Vagina (tissue), 2 donors: ENCODE measurements around the gene WIPF2. TPM values are rescaled to one million over a fixed set of nuclear protein-coding genes. Genes with fewer than 3 reads are reported as not detected.
A peak's percentile ranks its signal among the peaks of the same experiment; 100 is the strongest.

ENCODE experiments used
- DNase-seq, 2 donors: peaks; one replicate each; pipeline ENCODE4 v3.0.0-alpha.2; 2017; ENCODE audit errors: extremely low spot score in 2 of 2
- H3K27ac ChIP-seq: fragments of 200-600 bp; sonication (generic); one replicate; pipeline ENCODE4 v1.5.1; 2019
- H3K27me3 ChIP-seq: fragments of 200-600 bp; sonication (generic); one replicate; pipeline ENCODE4 v1.5.1; 2019
- H3K36me3 ChIP-seq, 2 donors: fragments of 200-600 bp; sonication (generic); one replicate each; pipeline ENCODE4 v1.5.1; 2017 to 2019
- H3K4me1 ChIP-seq: fragments of 200-600 bp; sonication (generic); one replicate; pipeline ENCODE4 v1.5.1; 2019
- H3K4me3 ChIP-seq, 2 donors: fragments of 200-600 bp; sonication (generic); 1 replicate in 1 of 2; 2 replicates in 1 of 2; pipeline ENCODE4 v1.5.1; 2016 to 2019
- H3K9me3 ChIP-seq: fragments of 200-600 bp; sonication (generic); one replicate; pipeline ENCODE4 v1.5.1; 2019
- CTCF ChIP-seq, 3 experiments: fragments of 450-650 bp in 2 of 3; fragments of 200-600 bp in 1 of 3; sonication (generic) in 1 of 3; IDR thresholded peaks; one replicate each; pipeline ENCODE4 v1.5.1; 2017 to 2019; ENCODE audit warnings: antibody characterized with exemption in 3 of 3, mild to moderate bottlenecking in 2 of 3, moderate library complexity in 2 of 3
- POLR2A ChIP-seq, 2 donors: fragments of 450-650 bp; IDR thresholded peaks; one replicate each; pipeline ENCODE4 v1.6.1; 2017; ENCODE audit warnings: antibody characterized with exemption in 2 of 2, mild to moderate bottlenecking in 2 of 2, moderate library complexity in 2 of 2
- POLR2AphosphoS5 ChIP-seq, 2 donors: sonication (generic); formaldehyde crosslinking; IDR thresholded peaks; one replicate each; pipeline ENCODE4 v1.9.0; 2017; ENCODE audit warnings: antibody characterized with exemption in 2 of 2, mild to moderate bottlenecking in 2 of 2, low read depth in 1 of 2; ENCODE audit not compliant: insufficient read depth in 1 of 2
- intact Hi-C: fragments of 100-400 bp; cut with DNase I; formaldehyde crosslinking; loops from one replicate; pipeline ENCODE4 v1.15.1; 2023
- total RNA-seq: library from RNA; depleted of rRNA; stranded (reverse); fragments of >200 nt; gene quantifications from one replicate; pipeline ENCODE4 v1.2.3, GENCODE V29; 2016

The WIPF2 gene
- 10.6 TPM for total RNA-seq

GRCh38 chr17:40218740-40219593, at the start of gene WIPF2:
Gene WIPF2, plus strand, starts transcription at chr17:40219304. Its CDS starts 37,156 bp downstream, at chr17:40256460.
- Histone ChIP-seq H3K27me3 (no peaks in the 10 kb centered on the region), H3K4me1 (peaks cover 26% of the 10 kb centered on the region), H3K4me3 (peak within 1 kb of the TSS; percentile 60 to 76), H3K27ac (peak within 1 kb of the TSS; percentile 82), H3K9me3 (no peaks in the 10 kb centered on the region), H3K36me3 (no peaks in the 10 kb centered on the region)
- DNase-seq, result peak in 1 of 2 donors; percentile 93
- intact Hi-C loops, result loop anchor here (5.0 kb wide), 1 partner anchor 68 kb away; the partner anchor contains the start of gene CDC6
- TF ChIP-seq POLR2AphosphoS5 (IDR thresholded peaks at IDR 0.05; ENCODE audit: insufficient read depth in 1 of 2, low read depth in 1 of 2) (peak; percentile 96 to 97), POLR2A (IDR thresholded peaks at IDR 0.05) (peak in 1 of 2 donors; percentile 65), CTCF (IDR thresholded peaks at IDR 0.05) (peak; percentile 63 to 82 (median 81))

GRCh38 chr17:40170325-40170724, 48.8 kb upstream of the WIPF2 start:
- no peak for TF ChIP-seq CTCF (IDR thresholded peaks at IDR 0.05)
- TF ChIP-seq POLR2AphosphoS5 (IDR thresholded peaks at IDR 0.05; ENCODE audit: insufficient read depth in 1 of 2, low read depth in 1 of 2), result no peak
- no peak for TF ChIP-seq POLR2A (IDR thresholded peaks at IDR 0.05)
- H3K36me3 ChIP-seq, result peaks cover 0 to 61% of the 10 kb centered on the region in 2 donors
- no peak overlapping the region for H3K27ac ChIP-seq
- no peak for DNase-seq
- H3K27me3 ChIP-seq, result no peaks in the 10 kb centered on the region
- H3K4me1 ChIP-seq, result no peaks in the 10 kb centered on the region
- intact Hi-C loops, result loop anchor here (10.0 kb wide), 1 partner anchor 106 kb away; the partner anchor contains the start of gene THRA
- no peaks in the 10 kb centered on the region for H3K9me3 ChIP-seq
- no peak overlapping the region for H3K4me3 ChIP-seq

- no peaks in the 10 kb centered on the region for H3K9me3 ChIP-seq
- no peaks in the 10 kb centered on the region for H3K27me3 ChIP-seq
- H3K4me3 ChIP-seq, result no peak overlapping the region
- DNase-seq, result no peak
- peaks cover 0 to 53% of the 10 kb centered on the region in 2 donors for H3K36me3 ChIP-seq
- no peak for TF ChIP-seq POLR2AphosphoS5 (IDR thresholded peaks at IDR 0.05; ENCODE audit: insufficient read depth in 1 of 2, low read depth in 1 of 2)
- H3K4me1 ChIP-seq, result peaks cover 10% of the 10 kb centered on the region
- intact Hi-C loops, result loop anchor here (10.0 kb wide), 1 partner anchor 107 kb away; the partner anchor contains the start of gene THRA
- no peak overlapping the region for H3K27ac ChIP-seq
Observed at GRCh38 chr17:40171750-40172149, 47.4 kb upstream of the WIPF2 start.

- intact Hi-C loops, result loop anchor here (10.0 kb wide), 1 partner anchor 108 kb away; the partner anchor contains the start of gene THRA
- Histone ChIP-seq H3K36me3 (peaks cover 0 to 38% of the 10 kb centered on the region in 2 donors), H3K27me3 (no peaks in the 10 kb centered on the region), H3K4me3 (no peak overlapping the region), H3K4me1 (peaks cover 23% of the 10 kb centered on the region), H3K27ac (no peak overlapping the region), H3K9me3 (no peaks in the 10 kb centered on the region)
- no peak for TF ChIP-seq POLR2A (IDR thresholded peaks at IDR 0.05)
- no peak for TF ChIP-seq CTCF (IDR thresholded peaks at IDR 0.05)
- no peak for TF ChIP-seq POLR2AphosphoS5 (IDR thresholded peaks at IDR 0.05; ENCODE audit: insufficient read depth in 1 of 2, low read depth in 1 of 2)
- no peak for DNase-seq
Observed at GRCh38 chr17:40173091-40173777, 45.9 kb upstream of the WIPF2 start.

- H3K4me1 ChIP-seq, result peaks cover 24% of the 10 kb centered on the region
- no peaks in the 10 kb centered on the region for H3K9me3 ChIP-seq
- H3K27me3 ChIP-seq, result no peaks in the 10 kb centered on the region
- no peak for TF ChIP-seq POLR2A (IDR thresholded peaks at IDR 0.05)
- no peak for TF ChIP-seq CTCF (IDR thresholded peaks at IDR 0.05)
- no peak for TF ChIP-seq POLR2AphosphoS5 (IDR thresholded peaks at IDR 0.05; ENCODE audit: insufficient read depth in 1 of 2, low read depth in 1 of 2)
- H3K27ac ChIP-seq, result no peak overlapping the region
- DNase-seq, result no peak
- intact Hi-C loops, result loop anchor here (10.0 kb wide), 1 partner anchor 109 kb away; the partner anchor contains the start of gene THRA
- H3K4me3 ChIP-seq, result no peak overlapping the region
- peaks cover 0 to 36% of the 10 kb centered on the region in 2 donors for H3K36me3 ChIP-seq
Observed at GRCh38 chr17:40173778-40174135, 45.3 kb upstream of the WIPF2 start.
